H9 (cell line): ENCODE data around the gene CDH3. TPM values are rescaled to one million over a fixed set of nuclear protein-coding genes. Genes with fewer than 3 reads are reported as not detected.

Experiments
- DNase-seq: peaks from one replicate; pipeline ENCODE4 v3.0.0-alpha.2; 2017
- H2AFZ ChIP-seq: one replicate; pipeline ENCODE4 v1.6.1; 2013; ENCODE audit warnings: mild to moderate bottlenecking, low read length, control low read depth, moderate library complexity
- H2AK5ac ChIP-seq: 2 replicates; pipeline ENCODE4 v1.6.1; 2013; ENCODE audit warnings: low read length, control low read depth, mixed read lengths; ENCODE audit not compliant: insufficient read length
- H2BK120ac ChIP-seq: one replicate; pipeline ENCODE4 v1.6.1; 2013; ENCODE audit warnings: low read depth, mild to moderate bottlenecking, low read length, control low read depth, inconsistent platforms; ENCODE audit not compliant: poor library complexity, severe bottlenecking
- H2BK12ac ChIP-seq: 2 replicates; pipeline ENCODE4 v1.6.1; 2013; ENCODE audit warnings: low read length, control low read depth, mixed read lengths, low read depth; ENCODE audit not compliant: insufficient read length
- H2BK15ac ChIP-seq: 2 replicates; pipeline ENCODE4 v1.6.1; 2013; ENCODE audit warnings: low read depth, low read length, control low read depth
- H2BK20ac ChIP-seq: one replicate; pipeline ENCODE4 v1.6.1; 2013; ENCODE audit warnings: low read depth, mild to moderate bottlenecking, low read length, control low read depth, inconsistent platforms; ENCODE audit not compliant: poor library complexity, severe bottlenecking
- H2BK5ac ChIP-seq: 2 replicates; pipeline ENCODE4 v1.6.1; 2013; ENCODE audit warnings: low read length, control low read depth, mixed read lengths; ENCODE audit not compliant: insufficient read length
- H3K14ac ChIP-seq: 2 replicates; pipeline ENCODE4 v1.6.1; 2013; ENCODE audit warnings: low read length, control low read depth; ENCODE audit not compliant: insufficient read depth
- H3K18ac ChIP-seq: 2 replicates; pipeline ENCODE4 v1.6.1; 2013; ENCODE audit warnings: low read depth, mild to moderate bottlenecking, mixed read lengths, low read length, control low read depth; ENCODE audit not compliant: insufficient read length
- H3K23ac ChIP-seq: 2 replicates; pipeline ENCODE4 v1.6.1; 2013; ENCODE audit warnings: low read length, control low read depth, mixed read lengths, low read depth; ENCODE audit not compliant: insufficient read length
- H3K23me2 ChIP-seq: 2 replicates; pipeline ENCODE4 v1.6.1; 2013; ENCODE audit warnings: low read depth, mild to moderate bottlenecking, mixed read lengths, low read length, control low read depth; ENCODE audit not compliant: insufficient read length, poor library complexity, severe bottlenecking
- H3K27ac ChIP-seq: 2 replicates; pipeline ENCODE4 v1.5.1; 2013; ENCODE audit warnings: low read length, control low read depth, mixed read lengths, low read depth; ENCODE audit not compliant: insufficient read length
- H3K27me3 ChIP-seq: 2 replicates; pipeline ENCODE4 v1.6.1; 2013; ENCODE audit warnings: low read length, control low read depth, inconsistent platforms; ENCODE audit not compliant: insufficient read depth
- H3K4ac ChIP-seq: 2 replicates; pipeline ENCODE4 v1.6.1; 2013; ENCODE audit warnings: low read depth, mild to moderate bottlenecking, control low read depth, inconsistent platforms, low read length, moderate library complexity
- H3K4me1 ChIP-seq: 2 replicates; pipeline ENCODE4 v1.6.1; 2013; ENCODE audit warnings: low read length, control low read depth, inconsistent platforms; ENCODE audit not compliant: insufficient read depth
- H3K4me2 ChIP-seq: 2 replicates; pipeline ENCODE4 v1.6.1; 2013; ENCODE audit warnings: low read length, control low read depth, mixed read lengths; ENCODE audit not compliant: insufficient read length, insufficient read depth
- H3K56ac ChIP-seq: 2 replicates; pipeline ENCODE4 v1.6.1; 2013; ENCODE audit warnings: low read depth, mild to moderate bottlenecking, mixed read lengths, low read length, control low read depth; ENCODE audit not compliant: insufficient read length
- H3K79me1 ChIP-seq: 2 replicates; pipeline ENCODE4 v1.6.1; 2013; ENCODE audit warnings: low read depth, mild to moderate bottlenecking, moderate library complexity, low read length, control low read depth, inconsistent platforms; ENCODE audit not compliant: insufficient read depth, poor library complexity, severe bottlenecking
- H3K79me2 ChIP-seq: 2 replicates; pipeline ENCODE4 v1.6.1; 2013; ENCODE audit warnings: low read length, control low read depth, inconsistent platforms; ENCODE audit not compliant: insufficient read depth
- H3K9ac ChIP-seq: 2 replicates; pipeline ENCODE4 v1.6.1; 2013; ENCODE audit warnings: low read length, control low read depth, mixed read lengths; ENCODE audit not compliant: insufficient read length; ENCODE audit errors: extremely low read depth
- H3K9me3 ChIP-seq: one replicate; pipeline ENCODE4 v1.6.1; 2013; ENCODE audit warnings: low read depth, low read length, inconsistent platforms; ENCODE audit not compliant: control insufficient read depth
- H3T11ph ChIP-seq: one replicate; pipeline ENCODE4 v1.6.1; 2013; ENCODE audit warnings: mild to moderate bottlenecking, low read length, control low read depth, inconsistent platforms
- H4K20me1 ChIP-seq: one replicate; pipeline ENCODE4 v1.6.1; 2013; ENCODE audit not compliant: control insufficient read depth, insufficient read length, insufficient read depth
- H4K5ac ChIP-seq: 2 replicates; pipeline ENCODE4 v1.6.1; 2013; ENCODE audit warnings: low read depth, mild to moderate bottlenecking, mixed read lengths, low read length, control low read depth; ENCODE audit not compliant: insufficient read length
- H4K8ac ChIP-seq: replicated peaks from 2 replicates; pipeline ENCODE4 v1.6.1; 2013; ENCODE audit warnings: low read length, control low read depth, mixed read lengths, low read depth; ENCODE audit not compliant: insufficient read length
- H4K91ac ChIP-seq: 2 replicates; pipeline ENCODE4 v1.6.1; 2013; ENCODE audit warnings: low read depth, mild to moderate bottlenecking, moderate library complexity, mixed read lengths, low read length, control low read depth; ENCODE audit not compliant: insufficient read length
- H3K27ac Mint-ChIP-seq, 3 experiments: 2 replicates in 2 of 3; 3 replicates in 1 of 3; pipeline ENCODE4 v1.8.0; 2020 to 2021; ENCODE audit warnings: mixed read lengths in 3 of 3, mild to moderate bottlenecking in 1 of 3, moderate library complexity in 1 of 3
- H3K27me3 Mint-ChIP-seq: 2 replicates; pipeline ENCODE4 v1.8.0; 2021; ENCODE audit warnings: low read depth, mild to moderate bottlenecking, moderate library complexity, mixed read lengths
- H3K36me3 Mint-ChIP-seq, 3 experiments: 2 replicates in 2 of 3; 3 replicates in 1 of 3; pipeline ENCODE4 v1.8.0; 2020 to 2021; ENCODE audit warnings: low read depth in 3 of 3, mixed read lengths in 3 of 3; ENCODE audit not compliant: insufficient read depth in 1 of 3
- H3K4me1 Mint-ChIP-seq, 2 experiments: 2 replicates each; pipeline ENCODE4 v1.8.0; 2020; ENCODE audit warnings: mixed read lengths in 2 of 2
- H3K4me3 Mint-ChIP-seq, 2 experiments: 2 replicates in 1 of 2; 3 replicates in 1 of 2; pipeline ENCODE4 v1.8.0; 2020 to 2021; ENCODE audit warnings: mild to moderate bottlenecking in 2 of 2, mixed read lengths in 2 of 2, moderate library complexity in 1 of 2
- H3K9me3 Mint-ChIP-seq, 2 experiments: 2 replicates in 1 of 2; 3 replicates in 1 of 2; pipeline ENCODE4 v1.8.0; 2020; ENCODE audit warnings: mild to moderate bottlenecking in 2 of 2, mixed read lengths in 2 of 2, moderate library complexity in 1 of 2
- CTCF ChIP-seq: fragments of 200-600 bp; sonication (generic); conservative IDR thresholded peaks from 3 replicates; pipeline ENCODE4 v1.8.0; 2021; ENCODE audit warnings: antibody characterized with exemption, mild to moderate bottlenecking
- WGBS: extraction: QIAGEN DNeasy Blood & Tissue Kit; methylation state at CpG from one replicate; pipeline ENCODE4 v1.1.7; 2013; ENCODE audit warnings: missing lambda C conversion rate, low lambda C conversion rate, mixed read lengths; ENCODE audit not compliant: insufficient read length; ENCODE audit errors: extremely low coverage; 5-methylcytosine and 5-hydroxymethylcytosine counted together
- total RNA-seq: library from RNA; stranded (reverse); gene quantifications from 2 replicates; pipeline ENCODE4 v1.2.1, GENCODE V29; 2021

The CDH3 gene
- total RNA-seq, 1 experiment from 2014 or later, result 97.2 TPM

DNA sequence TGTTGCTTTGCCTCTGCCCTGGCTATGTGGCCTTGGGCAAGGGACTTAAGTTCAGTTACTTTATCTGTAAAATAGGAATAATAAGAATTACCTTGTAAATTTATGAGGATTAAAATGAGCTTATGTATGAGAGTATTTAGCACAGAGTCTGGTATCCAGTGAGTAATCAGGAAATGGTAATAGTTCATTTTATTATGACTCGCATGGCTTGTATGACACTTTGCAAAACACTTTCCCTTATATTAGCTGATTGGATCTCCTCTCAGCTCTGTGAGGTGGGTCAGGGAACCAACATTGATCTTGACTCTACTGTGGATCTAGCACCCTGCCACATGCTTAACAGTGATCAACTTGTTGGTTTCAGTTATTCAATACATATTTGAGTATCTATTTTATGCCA is 8.3 kb upstream of the CDH3 start:
- no peak overlapping the region for H3K27ac Mint-ChIP-seq
- no peak for DNase-seq
- Histone ChIP-seq H4K91ac (no peak overlapping the region), H3K14ac (no peak overlapping the region), H3K27me3 (no peaks in the 10 kb centered on the region), H2AFZ (no peak overlapping the region), H4K5ac (no peak overlapping the region), H2BK120ac (no peak overlapping the region), H3T11ph (no peak overlapping the region), H4K8ac (no peak overlapping the region), H2BK5ac (no peak overlapping the region), H3K56ac (no peak overlapping the region), H3K4ac (no peak overlapping the region), H2AK5ac (no peak overlapping the region), H3K9me3 (no peaks in the 10 kb centered on the region), H4K20me1 (no peaks in the 10 kb centered on the region), H2BK20ac (no peak overlapping the region), H3K4me2 (no peak overlapping the region), H2BK12ac (no peak overlapping the region), H3K18ac (no peak overlapping the region), H3K23me2 (no peaks in the 10 kb centered on the region), H3K9ac (no peak overlapping the region), H3K79me1 (no peaks in the 10 kb centered on the region), H2BK15ac (no peak overlapping the region), H3K23ac (no peak overlapping the region), H3K79me2 (no peaks in the 10 kb centered on the region), H3K27ac (no peak overlapping the region), H3K4me1 (no peaks in the 10 kb centered on the region)
- no peak for TF ChIP-seq CTCF
- H3K27me3 Mint-ChIP-seq, result peaks cover 8% of the 10 kb centered on the region
- WGBS, result no CpG with 5 or more reads among the region's 1 CpG
- H3K4me3 Mint-ChIP-seq, result no peak overlapping the region
- H3K4me1 Mint-ChIP-seq, result peaks cover 11 to 12% of the 10 kb centered on the region in 2 experiments
- no peaks in the 10 kb centered on the region for H3K36me3 Mint-ChIP-seq
- H3K9me3 Mint-ChIP-seq, result no peaks in the 10 kb centered on the region
